ENCODE measurements around the gene CNGB1.
"Not testable (repeated sequence)": the region's sequence is repeated elsewhere in the genome, so short reads cannot be mapped to it uniquely, and the experiment has no call there.

CNGB1 gene

GRCh38 chr16:57951204-57951960, 19.5 kb downstream of the CNGB1 start:
- DNase-seq (ENCODE audit: low read depth): no peak

- DNase-seq (ENCODE audit: low read depth): no peak
Observed at GRCh38 chr16:57950382-57950781, 20.5 kb downstream of the CNGB1 start.

- no peak for DNase-seq (ENCODE audit: low read depth)
Observed at GRCh38 chr16:57949595-57950238, 21.2 kb downstream of the CNGB1 start.

GRCh38 chr16:57949013-57949412, 21.9 kb downstream of the CNGB1 start:
- no peak for DNase-seq (ENCODE audit: low read depth)

GRCh38 chr16:57948027-57948426, 22.9 kb downstream of the CNGB1 start:
- no peak for DNase-seq (ENCODE audit: low read depth)

- no peak for DNase-seq (ENCODE audit: low read depth)
Observed at GRCh38 chr16:57947261-57947660, 23.7 kb downstream of the CNGB1 start.

GRCh38 chr16:57946181-57946801, 24.6 kb downstream of the CNGB1 start:
- DNase-seq (ENCODE audit: low read depth): no peak

GRCh38 chr16:57945740-57946138, 25.2 kb downstream of the CNGB1 start:
- DNase-seq (ENCODE audit: low read depth): no peak

GRCh38 chr16:57944970-57945739, 25.8 kb downstream of the CNGB1 start:
- no peak for DNase-seq (ENCODE audit: low read depth)

GRCh38 chr16:57943381-57943780, 27.5 kb downstream of the CNGB1 start:
- DNase-seq (ENCODE audit: low read depth): not testable (repeated sequence)

- not testable (repeated sequence) for DNase-seq (ENCODE audit: low read depth)
Observed at GRCh38 chr16:57941901-57942300, 29.0 kb downstream of the CNGB1 start.

- DNase-seq (ENCODE audit: low read depth): no peak
Observed at GRCh38 chr16:57941016-57941664, 29.8 kb downstream of the CNGB1 start.

- no peak for DNase-seq (ENCODE audit: low read depth)
Observed at GRCh38 chr16:57940382-57940966, 30.5 kb downstream of the CNGB1 start.

- DNase-seq (ENCODE audit: low read depth): no peak
Observed at GRCh38 chr16:57939872-57940224, 31.1 kb downstream of the CNGB1 start.

- DNase-seq (ENCODE audit: low read depth): no peak
Observed at GRCh38 chr16:57938936-57939871, 31.7 kb downstream of the CNGB1 start.

GRCh38 chr16:57938484-57938883, 32.4 kb downstream of the CNGB1 start:
- no peak for DNase-seq (ENCODE audit: low read depth)

GRCh38 chr16:57937861-57938260, 33.1 kb downstream of the CNGB1 start:
- DNase-seq (ENCODE audit: low read depth): no peak

- DNase-seq (ENCODE audit: low read depth): no peak
Observed at GRCh38 chr16:57935904-57936303, 35.0 kb downstream of the CNGB1 start.

- no peak for DNase-seq (ENCODE audit: low read depth)
Observed at GRCh38 chr16:57930533-57930932, 40.4 kb downstream of the CNGB1 start.

GRCh38 chr16:57929250-57929649, 41.7 kb downstream of the CNGB1 start:
- DNase-seq (ENCODE audit: low read depth): no peak

GRCh38 chr16:57926041-57926440, 44.9 kb downstream of the CNGB1 start:
- no peak for DNase-seq (ENCODE audit: low read depth)

Data from CMK (cell line).